Activated gamma-delta T cell treated with anti-CD3 and anti-CD28 coated beads, Interleukin-2, amount 50 U/mL, for 16 hours (primary cell): Measurements from ENCODE around the gene C2.
"Not testable (repeated sequence)": the region's sequence is repeated elsewhere in the genome, so short reads cannot be mapped to it uniquely, and the experiment has no call there.

ENCODE experiments used
- DNase-seq: peaks from one replicate; pipeline ENCODE4 v3.0.0-alpha.2; 2020; ENCODE audit warnings: low read depth

The C2 gene

DNA sequence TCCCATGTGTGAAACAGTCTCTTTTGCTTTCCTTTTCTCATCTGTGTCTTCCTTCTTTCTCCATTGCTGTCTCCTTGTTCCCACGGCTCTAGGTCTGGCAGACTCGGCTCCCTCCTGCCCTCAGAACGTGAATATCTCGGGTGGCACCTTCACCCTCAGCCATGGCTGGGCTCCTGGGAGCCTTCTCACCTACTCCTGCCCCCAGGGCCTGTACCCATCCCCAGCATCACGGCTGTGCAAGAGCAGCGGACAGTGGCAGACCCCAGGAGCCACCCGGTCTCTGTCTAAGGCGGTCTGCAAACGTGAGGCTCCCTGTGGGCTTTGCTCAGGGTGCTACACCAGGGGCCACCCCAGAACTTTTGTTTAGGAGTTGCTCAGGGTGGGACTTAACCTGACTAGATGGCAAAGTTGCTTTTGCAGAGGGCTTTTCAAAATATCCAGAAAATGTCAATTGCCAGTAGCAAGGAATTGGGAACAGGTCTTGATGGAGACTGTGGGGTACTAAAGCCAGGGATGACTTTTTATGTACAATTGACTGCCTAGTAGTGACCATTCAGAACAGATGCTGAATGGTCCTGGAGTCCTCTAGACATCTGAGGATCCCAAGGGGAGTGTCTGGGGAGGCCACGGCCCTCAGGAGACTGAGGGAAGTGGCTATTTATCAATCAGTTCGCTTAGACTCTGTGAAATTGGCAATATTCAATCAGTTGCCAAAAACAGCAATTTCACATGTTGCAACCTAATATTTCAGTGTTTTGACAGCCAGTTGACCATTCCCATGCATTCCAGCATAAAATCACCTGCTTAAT is 550 bp downstream of the C2 start:
- no peak for DNase-seq

DNA sequence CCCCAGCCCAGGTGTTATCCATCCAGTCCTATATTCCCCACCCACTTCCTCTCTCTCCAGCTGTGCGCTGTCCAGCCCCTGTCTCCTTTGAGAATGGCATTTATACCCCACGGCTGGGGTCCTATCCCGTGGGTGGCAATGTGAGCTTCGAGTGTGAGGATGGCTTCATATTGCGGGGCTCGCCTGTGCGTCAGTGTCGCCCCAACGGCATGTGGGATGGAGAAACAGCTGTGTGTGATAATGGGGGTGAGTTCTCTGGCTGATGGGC is 1.1 kb downstream of the C2 start:
- DNase-seq = no peak

DNA sequence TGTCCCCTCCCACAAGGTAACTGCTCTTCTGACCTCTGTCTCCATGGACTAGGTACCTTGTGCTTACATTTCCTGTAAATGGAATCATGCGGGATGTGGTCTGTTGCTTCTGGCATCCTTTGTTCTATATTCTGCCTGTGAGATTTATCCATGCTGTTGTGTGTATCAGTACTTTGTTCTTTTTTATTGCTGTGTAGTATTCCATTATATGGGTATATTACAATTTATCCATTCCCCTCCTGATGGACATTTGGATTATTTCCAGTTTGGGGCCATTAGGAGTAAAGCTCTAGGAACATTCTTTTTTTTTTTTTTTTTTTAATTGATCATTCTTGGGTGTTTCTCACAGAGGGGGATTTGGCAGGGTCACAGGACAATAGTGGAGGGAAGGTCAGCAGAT is 3.4 kb downstream of the C2 start:
- DNase-seq = no peak

DNA sequence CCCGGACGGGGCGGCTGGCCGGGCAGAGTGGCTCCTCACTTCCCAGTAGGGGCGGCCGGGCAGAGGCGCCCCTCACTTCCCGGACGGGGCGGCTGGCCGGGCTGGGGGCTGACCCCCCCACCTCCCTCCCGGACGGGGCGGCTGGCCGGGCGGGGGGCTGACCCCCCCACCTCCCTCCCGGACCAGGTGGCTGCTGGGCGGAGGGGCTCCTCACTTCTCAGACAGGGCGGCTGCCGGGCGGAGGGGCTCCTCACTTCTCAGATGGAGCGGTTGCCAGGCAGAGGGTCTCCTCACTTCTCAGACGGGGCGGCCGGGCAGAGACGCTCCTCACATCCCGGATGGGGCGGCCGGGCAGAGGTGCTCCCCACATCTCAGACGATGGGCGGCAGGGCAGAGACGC is 4.6 kb downstream of the C2 start:
- not testable (repeated sequence) for DNase-seq

DNA sequence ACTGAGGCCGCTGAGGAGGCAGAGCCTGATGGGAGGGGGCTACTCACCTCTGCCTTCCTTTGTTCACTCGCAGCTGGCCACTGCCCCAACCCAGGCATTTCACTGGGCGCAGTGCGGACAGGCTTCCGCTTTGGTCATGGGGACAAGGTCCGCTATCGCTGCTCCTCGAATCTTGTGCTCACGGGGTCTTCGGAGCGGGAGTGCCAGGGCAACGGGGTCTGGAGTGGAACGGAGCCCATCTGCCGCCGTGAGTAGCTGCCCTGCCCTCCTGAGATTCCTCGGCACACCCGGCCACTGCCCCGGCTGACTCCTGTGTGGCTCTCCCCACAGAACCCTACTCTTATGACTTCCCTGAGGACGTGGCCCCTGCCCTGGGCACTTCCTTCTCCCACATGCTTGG is 6.0 kb downstream of the C2 start:
- DNase-seq = no peak

DNA sequence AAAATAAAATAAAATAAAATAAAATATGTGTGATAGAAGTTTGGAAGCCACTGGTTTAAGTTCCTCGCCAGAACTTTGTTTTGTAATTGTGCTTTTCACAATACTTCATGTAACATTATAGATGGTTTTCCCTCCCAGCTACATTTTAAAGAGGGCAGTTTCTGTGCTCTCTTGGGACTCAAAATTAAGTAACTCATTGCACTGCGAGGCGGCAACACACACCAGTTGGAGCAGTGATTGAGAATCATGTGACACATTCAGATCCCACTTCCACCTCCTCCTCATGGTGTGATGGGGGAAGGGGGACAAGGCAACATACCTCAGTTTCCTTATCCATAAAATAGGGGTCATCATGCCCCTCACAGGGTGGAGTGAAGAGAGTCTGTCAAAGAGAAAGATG is 7.5 kb downstream of the C2 start:
- no peak for DNase-seq

DNA sequence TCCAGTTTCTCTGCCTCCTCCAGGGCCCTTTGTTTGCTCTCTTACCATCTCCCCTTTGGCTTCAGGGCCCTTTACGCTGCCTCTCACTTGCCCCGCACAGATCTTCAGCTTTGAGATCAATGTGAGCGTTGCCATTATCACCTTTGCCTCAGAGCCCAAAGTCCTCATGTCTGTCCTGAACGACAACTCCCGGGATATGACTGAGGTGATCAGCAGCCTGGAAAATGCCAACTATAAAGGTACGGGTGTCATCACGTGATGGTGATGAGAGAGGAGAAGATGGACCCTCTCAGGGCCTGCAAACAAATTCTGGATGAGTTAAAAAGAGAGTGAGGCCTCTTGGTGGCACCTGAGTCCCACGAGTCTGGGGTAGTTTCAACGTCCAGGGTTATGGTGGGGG is 8.3 kb downstream of the C2 start:
- no peak for DNase-seq

DNA sequence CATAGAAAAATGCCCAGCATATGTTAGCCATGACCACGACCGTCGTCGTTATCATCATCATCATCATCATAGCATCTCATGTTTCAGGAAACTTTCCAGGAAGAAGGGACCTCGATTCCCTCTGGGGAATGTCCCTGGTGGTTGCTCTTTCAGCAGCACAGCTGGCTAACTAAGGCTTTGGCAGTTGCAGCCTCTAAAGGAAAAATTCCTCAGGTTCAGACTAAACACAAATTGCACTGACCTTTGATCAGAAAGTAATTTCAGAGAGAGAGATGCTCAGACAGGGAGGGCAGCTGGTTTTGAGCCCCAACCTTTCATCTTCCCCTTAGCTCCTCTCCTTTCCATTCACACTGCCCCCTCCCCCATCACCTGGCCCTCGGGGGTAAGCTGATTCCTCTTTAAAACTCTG is 12.7 kb downstream of the C2 start:
- no peak for DNase-seq

DNA sequence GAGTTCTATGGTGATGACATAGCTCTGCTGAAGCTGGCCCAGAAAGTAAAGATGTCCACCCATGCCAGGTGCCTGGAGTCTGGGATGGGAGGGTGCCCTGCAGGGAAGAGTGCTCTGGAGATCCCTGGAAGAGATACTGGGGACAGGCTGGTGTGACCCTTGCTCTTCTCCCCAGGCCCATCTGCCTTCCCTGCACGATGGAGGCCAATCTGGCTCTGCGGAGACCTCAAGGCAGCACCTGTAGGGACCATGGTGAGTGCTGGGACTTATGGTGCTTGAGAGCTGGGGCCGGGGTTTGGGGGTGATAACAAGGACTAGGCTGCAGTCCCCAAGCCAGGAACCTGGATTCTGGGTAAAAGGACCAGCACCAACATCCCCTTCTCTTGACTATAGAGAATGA is 16.2 kb downstream of the C2 start:
- DNase-seq = no peak

DNA sequence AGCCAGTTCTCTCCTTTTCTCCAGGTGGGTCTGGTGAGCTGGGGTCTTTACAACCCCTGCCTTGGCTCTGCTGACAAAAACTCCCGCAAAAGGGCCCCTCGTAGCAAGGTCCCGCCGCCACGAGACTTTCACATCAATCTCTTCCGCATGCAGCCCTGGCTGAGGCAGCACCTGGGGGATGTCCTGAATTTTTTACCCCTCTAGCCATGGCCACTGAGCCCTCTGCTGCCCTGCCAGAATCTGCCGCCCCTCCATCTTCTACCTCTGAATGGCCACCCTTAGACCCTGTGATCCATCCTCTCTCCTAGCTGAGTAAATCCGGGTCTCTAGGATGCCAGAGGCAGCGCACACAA is 17.6 kb downstream of the C2 start:
- DNase-seq = no peak

DNA sequence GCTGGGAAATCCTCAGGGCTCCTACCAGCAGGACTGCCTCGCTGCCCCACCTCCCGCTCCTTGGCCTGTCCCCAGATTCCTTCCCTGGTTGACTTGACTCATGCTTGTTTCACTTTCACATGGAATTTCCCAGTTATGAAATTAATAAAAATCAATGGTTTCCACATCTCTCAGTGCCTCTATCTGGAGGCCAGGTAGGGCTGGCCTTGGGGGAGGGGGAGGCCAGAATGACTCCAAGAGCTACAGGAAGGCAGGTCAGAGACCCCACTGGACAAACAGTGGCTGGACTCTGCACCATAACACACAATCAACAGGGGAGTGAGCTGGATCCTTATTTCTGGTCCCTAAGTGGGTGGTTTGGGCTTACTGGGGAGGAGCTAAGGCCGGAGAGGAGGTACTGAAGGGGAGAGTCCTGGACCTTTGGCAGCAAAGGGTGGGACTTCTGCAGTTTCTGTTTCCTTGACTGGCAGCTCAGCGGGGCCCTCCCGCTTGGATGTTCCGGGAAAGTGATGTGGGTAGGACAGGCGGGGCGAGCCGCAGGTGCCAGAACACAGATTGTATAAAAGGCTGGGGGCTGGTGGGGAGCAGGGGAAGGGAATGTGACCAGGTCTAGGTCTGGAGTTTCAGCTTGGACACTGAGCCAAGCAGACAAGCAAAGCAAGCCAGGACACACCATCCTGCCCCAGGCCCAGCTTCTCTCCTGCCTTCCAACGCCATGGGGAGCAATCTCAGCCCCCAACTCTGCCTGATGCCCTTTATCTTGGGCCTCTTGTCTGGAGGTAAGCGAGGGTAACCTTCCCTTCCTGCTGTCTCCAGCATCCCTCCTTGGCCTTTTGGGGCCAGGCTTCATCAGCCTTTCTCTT is 18.2 kb downstream of the C2 start, which contains the start of gene CFB:
TSS of gene CFB (plus strand) at position 589 of the 863 bp plus-strand sequence. CDS start at position 716, 127 bp downstream.
- no peak for DNase-seq

DNA sequence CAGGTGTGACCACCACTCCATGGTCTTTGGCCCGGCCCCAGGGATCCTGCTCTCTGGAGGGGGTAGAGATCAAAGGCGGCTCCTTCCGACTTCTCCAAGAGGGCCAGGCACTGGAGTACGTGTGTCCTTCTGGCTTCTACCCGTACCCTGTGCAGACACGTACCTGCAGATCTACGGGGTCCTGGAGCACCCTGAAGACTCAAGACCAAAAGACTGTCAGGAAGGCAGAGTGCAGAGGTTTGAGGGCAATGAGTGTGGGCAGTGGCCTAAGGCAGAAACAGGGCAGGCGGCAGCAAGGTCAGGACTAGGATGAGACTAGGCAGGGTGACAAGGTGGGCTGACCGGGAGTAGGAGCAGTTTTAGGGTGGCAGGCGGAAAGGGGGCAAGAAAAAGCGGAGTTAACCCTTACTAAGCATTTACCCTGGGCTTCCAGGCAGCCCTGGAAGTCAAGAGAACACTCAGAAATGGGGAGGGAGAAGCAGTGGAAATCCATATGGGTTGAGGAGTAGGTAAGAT is 18.9 kb downstream of the C2 start:
- DNase-seq = no peak

DNA sequence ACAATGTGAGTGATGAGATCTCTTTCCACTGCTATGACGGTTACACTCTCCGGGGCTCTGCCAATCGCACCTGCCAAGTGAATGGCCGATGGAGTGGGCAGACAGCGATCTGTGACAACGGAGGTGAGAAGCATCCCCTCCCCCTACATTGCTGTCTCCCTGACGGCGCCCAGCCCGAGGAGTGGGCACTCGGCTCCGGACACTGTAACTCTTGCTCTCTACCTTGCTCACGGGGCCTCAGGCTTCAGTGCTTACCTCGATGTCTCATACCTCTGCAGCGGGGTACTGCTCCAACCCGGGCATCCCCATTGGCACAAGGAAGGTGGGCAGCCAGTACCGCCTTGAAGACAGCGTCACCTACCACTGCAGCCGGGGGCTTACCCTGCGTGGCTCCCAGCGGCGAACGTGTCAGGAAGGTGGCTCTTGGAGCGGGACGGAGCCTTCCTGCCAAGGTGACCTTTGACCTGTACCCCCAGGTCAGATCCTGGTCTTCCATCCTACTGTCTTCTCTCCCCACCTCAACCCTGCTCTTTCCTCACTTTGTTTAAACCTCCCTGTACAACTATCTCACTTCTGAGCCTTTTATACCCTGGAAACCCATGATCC is 19.7 kb downstream of the C2 start:
- DNase-seq = no peak

DNA sequence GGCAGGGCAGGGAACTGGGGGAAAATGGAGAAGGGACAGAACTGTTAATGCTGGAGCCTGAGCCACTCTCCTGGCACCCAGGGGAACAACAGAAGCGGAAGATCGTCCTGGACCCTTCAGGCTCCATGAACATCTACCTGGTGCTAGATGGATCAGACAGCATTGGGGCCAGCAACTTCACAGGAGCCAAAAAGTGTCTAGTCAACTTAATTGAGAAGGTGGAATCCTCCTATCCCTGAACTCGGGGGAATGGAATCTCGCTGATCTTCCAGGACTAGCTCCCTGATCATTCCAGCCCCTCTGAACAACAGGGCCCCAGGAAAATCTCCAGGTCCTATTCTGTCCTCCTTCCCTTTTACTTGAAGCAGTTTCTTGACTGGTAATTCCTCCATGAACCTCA is 20.3 kb downstream of the C2 start:
- no peak for DNase-seq

DNA sequence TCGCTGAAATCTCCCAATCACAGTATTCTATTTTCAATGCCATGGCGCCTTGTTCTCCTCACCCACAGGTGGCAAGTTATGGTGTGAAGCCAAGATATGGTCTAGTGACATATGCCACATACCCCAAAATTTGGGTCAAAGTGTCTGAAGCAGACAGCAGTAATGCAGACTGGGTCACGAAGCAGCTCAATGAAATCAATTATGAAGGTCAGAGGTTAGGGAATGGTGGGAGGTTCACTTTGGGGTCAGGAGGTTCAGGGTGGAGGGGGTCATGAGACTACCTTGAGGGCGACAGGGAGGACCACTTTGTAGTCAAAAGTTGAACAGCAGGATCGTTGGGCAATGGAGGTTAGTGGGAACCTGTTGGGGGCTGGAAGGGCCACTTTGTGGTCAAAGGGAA is 20.8 kb downstream of the C2 start:
- no peak for DNase-seq

DNA sequence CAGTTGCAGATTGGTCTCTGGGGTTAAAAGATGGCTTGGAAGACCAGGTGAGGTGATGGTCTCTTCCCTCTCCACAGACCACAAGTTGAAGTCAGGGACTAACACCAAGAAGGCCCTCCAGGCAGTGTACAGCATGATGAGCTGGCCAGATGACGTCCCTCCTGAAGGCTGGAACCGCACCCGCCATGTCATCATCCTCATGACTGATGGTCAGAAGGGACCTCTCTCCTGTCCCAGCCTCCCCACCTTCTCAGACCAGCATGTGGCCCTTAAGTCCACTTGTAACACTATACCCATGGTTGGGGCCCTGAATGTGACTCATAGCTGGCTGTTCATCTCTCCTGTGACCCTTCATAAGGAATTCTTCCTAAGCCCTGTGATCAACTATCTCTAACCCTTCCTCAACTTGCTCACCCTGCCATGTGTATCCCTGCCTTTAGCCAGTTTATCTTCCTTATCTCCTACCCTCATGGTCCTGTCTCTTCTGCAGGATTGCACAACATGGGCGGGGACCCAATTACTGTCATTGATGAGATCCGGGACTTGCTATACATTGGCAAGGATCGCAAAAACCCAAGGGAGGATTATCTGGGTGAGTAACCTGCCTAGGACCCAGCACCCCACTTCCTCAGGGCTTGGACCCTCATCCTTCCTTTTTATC is 21.4 kb downstream of the C2 start:
- DNase-seq = no peak

DNA sequence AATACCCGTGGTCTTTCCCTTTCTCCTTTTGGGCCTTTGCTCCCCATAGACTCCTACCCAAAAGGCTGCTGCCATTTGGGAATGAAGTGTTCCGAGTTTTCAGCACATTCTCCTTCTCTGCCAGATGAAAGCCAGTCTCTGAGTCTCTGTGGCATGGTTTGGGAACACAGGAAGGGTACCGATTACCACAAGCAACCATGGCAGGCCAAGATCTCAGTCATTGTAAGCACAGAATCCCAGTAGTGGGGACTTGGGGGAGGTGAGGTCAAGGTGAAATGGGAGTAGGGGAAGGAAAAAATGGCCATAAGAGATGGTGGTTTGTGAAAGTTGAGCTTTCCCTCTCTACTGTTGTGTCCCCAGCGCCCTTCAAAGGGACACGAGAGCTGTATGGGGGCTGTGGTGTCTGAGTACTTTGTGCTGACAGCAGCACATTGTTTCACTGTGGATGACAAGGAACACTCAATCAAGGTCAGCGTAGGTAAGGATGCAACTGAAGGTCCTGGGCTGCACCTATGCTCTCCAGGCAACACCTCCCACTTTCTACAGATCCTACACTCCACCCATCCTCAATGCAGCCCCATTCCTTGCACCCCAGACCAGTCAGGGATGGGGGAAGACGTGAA is 22.5 kb downstream of the C2 start:
- no peak for DNase-seq

DNA sequence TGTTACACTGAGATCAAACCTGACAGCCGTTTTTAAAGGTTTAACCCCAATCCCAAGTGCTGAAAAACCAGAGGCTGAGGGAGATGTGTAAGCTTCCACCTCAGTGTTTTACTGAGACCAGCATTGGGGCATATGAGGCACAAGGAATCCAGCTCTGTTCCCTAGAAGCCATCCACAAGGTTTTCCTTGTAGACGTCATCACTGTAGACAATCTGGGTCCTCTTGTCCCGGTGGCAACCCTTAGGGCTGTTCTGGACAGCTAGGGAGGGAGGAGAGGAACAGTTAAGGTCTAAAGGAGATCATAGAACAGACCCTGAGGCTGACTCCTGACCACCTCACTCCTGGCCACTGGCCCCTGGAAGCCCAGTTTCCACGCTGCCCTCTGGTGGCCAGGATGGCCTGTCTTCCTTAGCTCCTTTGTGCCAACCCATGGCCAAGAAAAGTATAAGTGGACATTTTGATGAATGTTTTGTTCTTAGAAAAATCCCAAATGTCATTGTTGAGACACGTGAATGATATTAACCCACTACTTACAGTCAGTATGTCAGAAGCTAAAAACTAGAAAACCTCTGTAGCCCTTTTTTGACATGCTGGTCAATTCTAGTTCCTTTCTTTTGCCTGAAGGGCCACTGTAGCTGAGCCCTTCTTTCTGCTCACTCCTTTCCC is 24.8 kb downstream of the C2 start:
- no peak for DNase-seq

DNA sequence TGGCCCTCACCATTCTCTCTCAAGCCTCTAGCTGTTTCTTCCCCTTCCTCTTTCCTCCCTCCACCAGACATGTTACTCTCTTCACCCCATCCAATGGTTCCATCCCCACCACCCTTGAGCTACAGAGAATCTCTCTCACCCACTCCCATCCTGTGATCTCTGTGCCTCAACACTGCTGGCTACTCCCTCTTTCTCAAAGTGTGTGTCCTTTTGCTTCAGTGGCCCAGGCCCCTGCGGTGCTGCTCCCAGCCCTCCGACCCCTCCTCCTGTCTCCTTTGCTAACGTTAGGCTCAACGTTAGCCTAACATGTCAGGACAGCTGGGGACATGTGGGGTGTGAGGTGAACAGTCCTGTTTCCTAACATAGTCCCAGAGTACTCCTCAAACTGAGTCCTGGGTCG is 25.4 kb downstream of the C2 start:
- no peak for DNase-seq

DNA sequence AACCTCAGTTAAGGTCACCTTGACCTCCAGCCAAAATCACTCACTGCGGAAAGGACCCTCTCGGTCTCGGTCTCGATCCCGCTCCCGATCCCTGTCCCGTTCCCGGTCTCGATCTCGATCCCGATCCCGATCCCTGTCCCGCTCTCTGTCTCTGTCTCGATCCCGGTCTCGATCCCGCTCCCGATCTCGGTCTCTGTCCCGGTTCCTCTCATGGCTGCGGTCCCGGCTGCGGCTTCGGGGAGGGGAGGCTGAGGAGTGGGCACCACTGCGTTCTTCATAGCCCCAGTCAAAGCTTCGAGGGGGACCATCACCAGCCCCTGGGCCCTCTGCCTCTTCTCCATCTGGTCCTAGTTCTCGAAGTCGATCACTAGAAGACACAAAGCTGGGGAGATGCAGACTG is 27.0 kb downstream of the C2 start:
- no peak for DNase-seq

DNA sequence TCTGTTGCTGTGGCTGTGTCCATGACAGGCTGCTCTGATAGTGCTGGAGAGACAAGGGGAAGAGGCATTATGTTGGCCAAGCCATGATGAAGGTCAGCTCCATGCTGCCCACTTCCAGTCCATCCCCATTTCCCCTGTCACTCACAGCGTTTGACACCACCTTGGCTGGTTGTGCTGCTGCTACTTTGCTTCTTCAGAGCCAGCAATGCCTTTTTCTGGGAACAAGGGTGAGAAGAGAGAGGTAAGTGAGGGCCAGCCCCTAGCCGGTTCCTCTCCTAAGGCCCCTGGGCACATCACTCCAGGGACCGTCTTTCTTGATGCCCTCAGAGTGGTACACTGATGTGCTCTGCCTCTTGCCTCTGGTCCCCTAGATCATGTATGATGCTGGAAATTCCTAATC is 29.3 kb downstream of the C2 start:
- no peak for DNase-seq

DNA sequence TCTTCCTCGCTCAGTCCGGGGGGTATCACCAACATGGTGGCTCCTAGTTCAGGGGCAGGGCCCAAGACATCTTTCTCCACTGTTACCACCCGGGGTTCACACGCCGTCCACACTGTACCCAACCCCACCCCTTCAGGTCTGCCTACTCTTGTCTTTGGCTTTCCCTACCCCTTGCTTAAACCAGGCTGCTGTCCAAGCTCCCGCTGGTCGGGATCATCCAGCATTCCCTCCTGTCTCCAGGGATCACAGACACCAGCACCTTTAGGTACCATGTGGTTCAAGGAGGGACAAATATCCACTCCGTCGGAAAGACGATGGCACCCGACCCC is 30.9 kb downstream of the C2 start:
- no peak for DNase-seq
